GM19238 (cell line): ENCODE measurements around the gene MEF2C.

Experiments
- DNase-seq: peaks from one replicate; pipeline ENCODE4 v3.0.0; 2011; ENCODE audit warnings: low spot score; ENCODE audit not compliant: insufficient read length

Gene MEF2C

DNA sequence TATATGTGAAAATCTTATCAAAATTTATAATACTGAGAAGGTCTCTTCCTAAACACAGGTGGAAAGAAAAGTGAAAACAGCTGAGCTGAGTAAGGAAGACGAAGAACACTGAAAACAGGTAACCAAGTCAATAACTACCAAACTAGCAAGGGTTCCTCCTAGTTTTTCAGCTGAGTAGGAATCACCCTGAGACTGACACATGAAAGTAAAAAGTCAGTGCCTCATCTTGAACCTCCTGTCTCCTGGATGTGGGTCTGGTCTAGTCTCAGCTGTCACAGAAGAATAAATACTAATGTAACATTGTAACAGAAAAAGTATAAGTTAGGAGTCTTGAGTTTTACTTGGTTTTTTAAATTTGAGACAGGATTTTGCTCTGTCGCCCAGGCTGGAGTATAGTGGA is 121.0 kb downstream of the MEF2C start:
- DNase-seq, result no peak

DNA sequence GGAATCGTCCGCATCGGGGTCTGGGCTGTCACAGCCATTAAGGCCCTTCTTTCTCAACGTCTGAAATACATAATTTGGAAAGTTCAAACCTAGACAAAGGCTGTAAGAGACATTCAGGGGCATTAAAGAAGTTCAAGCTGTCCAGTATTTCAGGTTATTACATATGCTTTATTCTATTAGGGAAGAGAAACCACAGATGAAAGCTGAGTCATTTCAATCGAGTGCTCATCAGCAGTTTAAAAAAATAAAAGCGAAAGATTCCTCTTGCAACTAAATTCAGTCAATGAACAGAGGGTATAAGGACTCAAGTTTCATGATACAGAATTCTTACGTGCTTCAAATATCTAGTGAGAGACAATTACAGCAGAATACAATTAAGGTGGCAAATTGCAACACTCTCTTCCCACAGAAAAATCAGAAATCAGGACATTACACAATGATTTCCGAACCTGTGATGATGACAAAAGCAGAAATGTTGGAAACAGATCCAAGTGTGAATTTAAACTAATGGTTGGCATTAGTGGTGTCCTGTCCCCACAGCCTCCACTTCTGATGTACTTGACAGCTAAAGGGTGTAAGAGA is 121.6 kb downstream of the MEF2C start:
- no peak for DNase-seq

DNA sequence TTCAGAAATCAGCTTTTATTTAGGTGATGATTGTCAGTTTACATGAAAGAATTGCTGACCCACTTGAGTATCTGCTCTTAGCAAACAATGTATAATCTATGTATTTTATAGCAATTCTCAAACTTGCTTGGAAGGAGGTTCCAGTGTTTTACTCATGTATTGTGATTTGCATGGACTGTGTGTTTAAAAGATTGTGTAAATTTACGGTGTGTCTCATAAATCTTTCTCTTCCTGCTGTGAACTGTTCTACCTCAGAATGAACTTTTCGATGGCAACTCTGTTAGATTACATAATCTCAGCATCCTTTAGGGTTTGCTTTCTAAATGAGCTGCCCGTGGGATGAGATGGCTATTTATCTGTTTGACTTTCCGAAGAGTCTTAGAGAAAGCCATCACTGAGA is 122.5 kb downstream of the MEF2C start:
- no peak for DNase-seq

DNA sequence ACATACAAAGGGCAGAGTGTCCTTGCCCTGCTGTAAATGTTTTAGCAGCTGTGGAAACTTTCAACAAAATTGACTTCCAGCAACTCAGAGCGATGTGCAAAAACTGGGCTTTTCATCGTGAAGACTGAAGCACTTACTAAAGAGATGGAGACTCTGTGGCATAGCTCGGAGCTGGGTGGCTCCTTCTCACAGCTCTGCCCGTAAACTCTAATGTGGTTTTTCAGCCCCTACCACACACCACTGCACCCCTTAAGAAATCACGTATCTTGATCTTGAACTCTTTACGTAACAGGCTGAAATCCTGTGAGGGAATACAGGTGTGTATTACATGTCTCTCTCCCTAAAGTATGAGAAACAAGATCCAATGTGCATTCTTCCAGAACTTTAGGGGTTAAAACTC is 124.4 kb downstream of the MEF2C start:
- DNase-seq, result no peak

DNA sequence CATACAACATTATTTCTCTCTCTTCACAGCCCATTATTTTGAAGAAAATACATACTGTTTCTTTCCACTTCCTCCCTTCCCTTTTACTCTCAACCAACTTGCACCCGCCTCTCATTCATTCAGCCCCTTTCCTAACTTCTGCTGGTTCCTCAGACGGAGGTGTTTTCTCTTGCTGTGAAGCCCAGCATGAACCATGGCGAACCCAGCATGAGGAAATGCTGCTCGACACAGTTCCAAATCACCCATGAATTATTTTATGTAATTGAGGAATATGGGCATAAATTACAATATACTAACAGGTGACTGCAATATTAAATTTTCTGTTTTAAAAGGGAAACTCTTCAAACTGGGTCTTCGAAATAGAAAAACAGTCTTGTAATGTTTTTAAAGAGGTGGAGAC is 124.8 kb downstream of the MEF2C start:
- no peak for DNase-seq

DNA sequence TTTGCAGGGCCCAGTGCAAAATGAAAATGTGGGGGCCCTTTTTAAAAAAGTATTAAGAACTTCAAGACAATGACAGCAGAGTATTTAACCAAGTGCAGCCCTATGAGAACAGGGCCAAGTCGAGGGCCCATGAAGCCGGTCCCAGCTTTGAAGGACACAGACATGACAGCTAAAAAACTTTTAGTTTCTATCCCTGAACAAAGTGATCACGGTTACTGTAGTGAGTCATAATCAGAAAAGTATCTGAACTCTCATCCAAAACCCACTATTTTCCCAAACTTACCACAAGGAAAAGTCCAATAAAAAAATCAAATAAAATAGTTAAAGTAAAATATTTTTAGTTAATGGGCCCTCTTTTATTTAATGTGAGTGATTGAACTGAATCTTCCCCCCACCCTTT is 126.0 kb downstream of the MEF2C start:
- no peak for DNase-seq

DNA sequence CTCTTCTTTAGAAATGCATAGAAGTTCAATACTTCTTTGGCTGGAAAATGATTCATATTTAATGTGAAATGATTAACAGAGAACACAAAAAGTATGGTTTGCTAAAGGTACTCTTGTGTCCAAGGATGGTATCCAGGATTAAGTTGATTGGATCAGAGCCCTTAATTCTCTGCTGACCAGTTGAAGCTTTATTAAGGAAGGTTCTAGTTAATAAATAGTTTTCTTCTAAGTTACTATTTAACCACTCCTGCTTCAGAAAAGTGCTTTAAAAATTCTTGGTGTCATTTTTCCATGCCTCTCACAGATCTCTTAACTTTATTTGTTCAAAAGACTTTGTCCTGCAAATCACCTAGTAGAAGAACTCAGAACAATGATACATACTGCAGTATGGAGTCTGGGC is 134.3 kb downstream of the MEF2C start:
- no peak for DNase-seq

DNA sequence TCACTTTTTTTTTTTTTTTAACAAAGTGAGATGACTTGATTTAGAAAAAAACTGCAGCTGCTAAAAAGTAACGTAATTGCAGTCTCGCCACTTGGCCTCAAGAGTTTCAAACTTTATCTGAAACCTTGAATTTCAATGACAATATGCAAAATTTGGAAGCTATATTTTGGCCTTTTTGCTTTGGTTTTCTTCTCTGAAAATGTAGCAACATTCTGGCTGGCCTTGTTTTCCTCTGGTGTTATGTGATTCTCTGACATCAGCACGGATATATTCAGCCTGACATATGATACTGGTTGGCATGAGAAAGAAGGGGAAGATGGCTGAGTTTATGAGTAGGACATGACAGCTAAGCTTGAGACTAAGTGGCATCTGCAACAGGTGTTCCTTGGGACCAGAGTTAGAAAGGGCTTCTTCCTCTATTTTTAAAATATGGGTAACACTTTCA is 136.5 kb downstream of the MEF2C start:
- no peak for DNase-seq

DNA sequence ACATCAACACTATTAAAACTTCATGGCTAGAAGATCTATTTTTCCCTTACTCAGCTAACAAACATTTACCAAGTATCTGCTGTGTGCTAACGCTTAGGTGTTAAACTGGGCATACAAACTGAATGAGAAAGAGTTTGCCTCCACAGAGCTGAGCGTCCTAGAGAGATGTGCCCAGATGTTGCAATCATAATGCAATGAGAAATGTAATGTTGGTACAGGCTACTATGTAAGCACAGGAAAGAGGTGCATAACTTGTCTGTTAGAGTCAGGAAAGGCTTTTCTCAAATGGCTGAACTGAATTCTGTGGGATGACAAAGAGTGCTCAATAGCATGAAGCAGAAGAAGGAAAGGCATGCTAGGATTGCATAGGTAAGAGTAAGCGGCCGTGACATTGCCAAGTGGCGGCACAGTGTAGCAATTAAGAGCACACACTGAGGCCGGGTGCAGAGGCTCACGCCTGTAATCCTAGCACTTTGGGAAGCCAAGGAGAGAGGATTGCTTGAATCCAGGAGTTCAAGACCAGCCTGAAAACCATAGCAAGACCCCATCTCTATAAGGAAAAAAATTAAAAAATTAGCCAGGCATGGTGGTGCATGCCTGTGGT is 137.8 kb downstream of the MEF2C start:
- no peak for DNase-seq

DNA sequence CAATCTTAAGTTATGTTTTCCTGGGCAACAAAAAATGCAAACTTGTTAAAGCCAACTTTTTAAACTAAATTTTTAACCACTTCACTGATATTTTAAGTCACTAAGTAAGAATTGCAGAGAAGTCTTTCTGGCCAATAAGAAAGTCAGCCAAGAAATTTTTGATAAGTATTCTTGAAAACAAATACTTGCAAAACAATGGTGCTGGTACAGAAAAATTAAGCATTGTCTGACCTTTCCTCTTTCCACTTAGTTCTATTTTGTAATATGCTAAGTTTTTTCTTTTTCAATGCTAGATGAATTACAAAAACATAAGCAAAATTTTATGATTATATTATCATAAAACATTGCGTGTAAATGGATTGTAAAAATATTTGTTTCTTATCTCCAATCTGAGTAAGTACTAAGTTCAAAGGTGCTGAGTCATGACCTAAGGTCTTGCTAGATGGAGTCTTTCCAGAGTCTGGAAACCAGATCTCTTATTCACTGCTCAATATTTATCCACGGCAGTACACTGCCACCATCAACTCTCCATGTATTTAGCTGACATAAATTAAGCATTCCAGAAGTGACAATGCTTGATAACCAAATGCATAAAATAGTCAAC is 139.7 kb downstream of the MEF2C start:
- no peak for DNase-seq

DNA sequence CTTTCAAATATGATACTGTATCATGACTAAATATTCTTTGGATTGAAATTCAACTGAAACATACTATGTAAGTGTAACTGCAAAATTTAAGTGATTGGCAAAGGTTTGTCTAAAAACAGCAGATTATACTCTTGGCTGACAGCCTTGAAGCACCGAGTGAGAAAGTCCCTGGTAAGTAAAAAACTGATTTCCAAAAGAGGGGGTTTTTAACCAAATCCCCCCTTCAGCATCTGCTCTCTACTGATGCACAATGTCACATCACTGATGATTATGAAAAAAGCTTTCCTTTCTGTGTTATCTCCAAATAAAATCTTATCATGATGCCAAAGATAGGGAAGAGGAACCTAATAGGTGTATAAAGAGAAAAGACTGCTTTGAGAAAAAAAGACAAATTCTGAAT is 141.0 kb downstream of the MEF2C start:
- no peak for DNase-seq

DNA sequence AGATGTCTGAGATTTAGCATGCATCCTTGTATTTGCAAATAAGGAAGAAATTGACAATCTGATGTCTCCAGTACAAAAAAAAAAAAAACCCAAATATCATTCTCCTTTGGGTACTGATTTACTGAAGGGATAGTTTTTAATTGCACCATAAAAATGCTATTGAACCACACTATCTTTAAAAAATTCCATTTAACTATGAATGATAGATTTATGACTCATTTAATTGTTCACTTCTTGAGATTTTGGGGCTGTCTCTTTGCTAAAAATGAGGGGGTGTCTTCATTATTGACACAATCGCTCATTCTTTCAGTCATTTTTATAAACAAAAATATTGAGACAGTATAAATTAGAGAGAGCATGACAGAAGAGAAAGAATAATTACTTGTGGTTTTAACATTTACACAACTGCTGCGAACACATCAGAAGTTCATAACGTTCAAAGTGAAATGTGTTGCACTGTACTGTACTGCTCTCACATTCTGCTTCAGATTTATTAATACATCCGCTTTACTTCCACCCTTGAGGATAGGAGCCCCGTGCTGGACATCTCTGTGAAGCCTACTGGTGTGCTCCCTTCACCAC is 142.3 kb downstream of the MEF2C start:
- no peak for DNase-seq

DNA sequence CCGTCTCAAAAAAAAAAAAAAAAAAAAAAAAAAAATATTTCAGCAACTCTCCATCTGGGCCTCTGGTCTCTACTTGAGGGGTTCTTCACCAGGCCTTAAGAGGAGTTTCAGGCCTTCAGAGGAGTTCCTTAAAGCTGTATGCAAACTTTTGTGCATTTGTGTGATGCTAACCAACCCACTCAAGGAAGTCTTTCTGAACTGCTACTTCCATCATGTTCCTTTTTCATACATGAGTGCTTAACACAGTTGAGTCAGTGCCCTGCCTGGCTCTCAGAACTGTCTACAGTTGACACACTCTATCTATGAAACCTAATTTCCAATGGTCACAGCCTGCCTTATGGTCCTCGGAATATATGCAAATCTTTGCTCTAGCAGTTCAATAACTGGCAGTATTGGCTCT is 146.5 kb downstream of the MEF2C start:
- DNase-seq, result no peak

DNA sequence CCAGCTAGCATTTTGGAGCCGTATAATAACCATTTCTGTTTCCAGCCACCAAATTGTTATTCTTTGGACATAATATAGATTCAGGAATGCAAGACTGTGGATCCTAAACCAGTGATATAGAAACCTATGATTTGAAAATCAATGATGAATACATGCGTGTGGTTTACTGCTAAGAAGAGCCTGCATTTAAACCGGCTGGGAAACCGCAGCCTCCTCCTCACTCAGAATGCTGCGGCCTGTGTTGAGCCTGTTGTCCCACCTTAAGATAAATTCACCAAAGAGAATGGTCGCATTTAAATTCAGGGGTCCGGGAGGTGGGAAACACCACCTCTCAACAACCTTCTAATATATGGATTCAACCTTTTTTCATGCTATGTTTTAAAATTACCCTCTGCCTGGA is 148.0 kb downstream of the MEF2C start:
- no peak for DNase-seq

DNA sequence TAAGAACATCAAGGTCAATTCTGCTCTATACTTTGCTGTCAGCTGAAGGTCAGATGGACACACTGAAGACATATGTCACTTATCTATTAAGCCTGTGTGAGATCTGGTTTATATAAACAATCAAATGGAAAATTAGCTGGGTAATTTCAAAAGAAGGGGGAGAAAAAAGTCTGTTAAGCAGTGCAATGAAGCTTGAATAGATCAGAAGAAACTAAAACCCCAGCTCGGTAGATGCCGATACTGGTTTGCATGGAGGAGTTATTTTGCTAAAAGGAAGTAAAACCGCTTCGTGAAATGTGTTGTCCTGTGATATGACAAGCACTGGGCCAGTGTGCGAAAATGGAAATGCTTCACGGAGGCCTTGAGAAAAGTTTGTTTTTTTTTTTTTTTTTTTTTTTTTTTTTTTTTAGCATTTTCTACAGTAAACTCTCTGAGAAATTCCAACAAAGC is 148.8 kb downstream of the MEF2C start:
- DNase-seq, result no peak

DNA sequence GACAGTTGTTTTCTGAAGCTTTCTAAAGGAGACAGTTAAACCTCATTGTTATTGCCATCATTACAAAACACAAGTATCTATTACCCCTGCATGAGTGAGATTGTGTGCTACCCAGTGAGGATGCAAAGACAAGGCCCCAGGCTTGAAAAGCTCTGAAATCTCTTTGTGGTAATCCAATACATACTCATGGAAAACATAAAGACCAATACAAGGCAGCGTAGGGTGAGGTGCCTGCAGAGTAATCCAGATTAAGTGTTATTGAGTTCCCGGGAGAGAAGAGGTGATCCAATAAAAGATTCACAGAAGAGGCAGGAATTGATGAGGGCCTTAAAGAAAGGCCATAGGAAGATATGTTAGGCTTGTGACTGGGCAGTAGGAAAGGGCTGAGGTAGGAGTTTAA is 150.1 kb downstream of the MEF2C start:
- no peak for DNase-seq

DNA sequence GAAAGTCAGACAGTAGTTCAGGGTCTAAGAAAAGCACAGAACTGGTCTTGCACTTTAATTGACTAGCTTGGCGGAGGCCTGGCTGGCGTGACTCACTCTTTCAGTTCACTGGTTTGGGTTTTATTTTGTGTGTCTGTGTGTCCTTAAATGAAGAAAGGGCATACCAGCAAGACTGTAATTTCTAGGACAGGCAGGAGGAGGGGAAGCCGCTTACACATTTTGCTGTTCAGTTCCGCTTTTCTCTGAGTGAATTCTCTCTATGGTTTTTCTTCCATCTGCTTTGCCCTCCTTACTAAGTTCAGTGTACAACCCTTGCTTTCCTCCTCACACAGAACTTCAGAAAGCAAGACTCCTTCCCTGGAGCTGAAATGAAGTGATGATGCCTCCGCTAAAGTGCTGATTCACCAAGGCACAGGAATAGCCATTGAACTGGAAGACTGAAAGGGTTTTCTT is 150.8 kb downstream of the MEF2C start:
- no peak for DNase-seq

DNA sequence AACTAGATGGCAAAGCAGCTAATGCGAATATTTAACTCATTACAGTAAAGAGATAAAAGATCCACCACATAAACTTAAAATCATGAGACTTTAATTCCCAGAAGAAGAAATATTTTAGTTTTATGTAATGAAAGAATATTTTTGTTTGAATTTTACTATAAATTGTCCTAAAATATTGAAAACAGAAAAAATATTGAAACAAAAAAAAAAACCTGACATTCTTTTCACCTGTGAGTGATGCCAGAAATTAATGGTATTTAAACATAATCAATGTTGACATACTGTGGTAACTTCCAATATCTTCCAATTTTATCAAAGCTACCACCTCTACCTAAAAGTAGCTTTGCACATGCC is 153.2 kb downstream of the MEF2C start:
- DNase-seq, result no peak

DNA sequence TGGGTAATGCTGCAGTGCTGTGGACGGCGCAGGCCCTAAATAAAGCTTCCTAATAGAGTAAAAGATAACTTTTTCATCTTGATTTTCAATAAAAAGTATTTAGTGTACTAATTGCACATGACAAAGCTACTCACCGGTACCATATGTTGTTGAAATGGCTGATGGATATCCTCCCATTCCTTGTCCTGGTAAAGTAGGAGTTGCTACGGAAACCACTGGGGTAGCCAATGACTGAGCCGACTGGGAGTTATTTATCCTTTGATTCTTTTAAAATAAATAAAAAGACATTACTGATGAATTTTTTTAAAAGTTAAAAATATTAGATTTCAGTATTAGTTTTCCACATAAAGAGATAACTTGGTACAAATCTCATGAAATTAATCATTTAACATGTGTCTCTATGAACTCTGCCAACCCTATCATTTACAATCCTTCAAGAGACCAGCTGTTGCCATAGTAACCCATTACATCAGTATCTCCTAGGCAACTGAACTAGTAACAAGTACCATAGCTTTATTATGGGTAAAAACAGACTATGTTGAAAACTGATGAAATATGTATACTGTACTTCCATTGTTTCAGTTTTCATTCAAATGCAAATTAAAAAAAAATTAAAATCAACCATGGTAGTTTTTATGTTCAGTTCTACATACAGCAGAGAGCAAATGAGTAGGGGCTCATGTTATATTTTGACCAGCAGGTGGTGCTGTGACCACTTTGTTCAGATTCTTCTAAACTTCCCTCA is 153.7 kb downstream of the MEF2C start:
- no peak for DNase-seq

DNA sequence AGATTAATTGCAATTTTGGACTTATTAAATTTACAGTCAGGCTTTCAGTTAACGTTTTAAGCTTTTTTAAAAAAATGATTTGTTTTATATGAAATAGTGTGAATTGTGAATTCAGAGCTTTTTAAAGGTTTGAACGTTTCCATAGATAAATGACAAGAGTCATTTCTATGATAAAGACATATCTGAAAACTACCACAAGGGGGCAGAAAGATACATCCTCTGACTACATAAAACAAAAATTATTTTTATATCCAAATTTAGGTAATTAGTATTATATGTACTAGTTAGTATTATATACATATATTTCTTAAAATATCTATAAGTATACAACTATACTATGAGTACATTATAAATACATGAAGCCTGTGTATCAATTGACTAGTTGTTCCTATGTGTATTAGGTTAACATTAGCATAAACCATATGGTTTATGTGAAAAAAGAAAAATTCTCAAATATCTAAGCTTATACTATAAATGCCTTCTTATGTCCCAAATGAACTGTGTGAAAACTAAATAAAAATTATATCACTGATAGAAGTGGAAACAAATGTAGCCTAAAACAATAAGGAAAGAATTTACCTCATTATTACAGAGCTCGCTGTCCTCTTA is 155.2 kb downstream of the MEF2C start:
- no peak for DNase-seq

DNA sequence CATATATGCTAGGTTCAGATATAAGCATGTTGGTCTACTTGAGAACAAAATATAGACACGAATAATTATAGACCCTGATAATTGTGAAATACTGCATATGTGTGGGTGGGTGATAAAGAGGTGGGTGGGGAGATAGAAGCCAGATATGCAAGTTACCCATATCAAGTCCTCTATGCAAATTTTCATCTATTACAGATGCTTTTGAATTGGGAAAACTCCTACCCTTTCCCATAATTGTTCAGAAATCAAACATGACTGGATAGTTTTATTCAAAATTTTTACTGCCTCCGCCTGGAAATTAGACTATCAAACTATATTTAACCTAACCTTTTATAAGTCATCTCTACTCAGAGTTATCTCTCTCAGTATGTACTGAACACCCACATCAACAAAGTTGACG is 157.5 kb downstream of the MEF2C start:
- DNase-seq, result no peak

DNA sequence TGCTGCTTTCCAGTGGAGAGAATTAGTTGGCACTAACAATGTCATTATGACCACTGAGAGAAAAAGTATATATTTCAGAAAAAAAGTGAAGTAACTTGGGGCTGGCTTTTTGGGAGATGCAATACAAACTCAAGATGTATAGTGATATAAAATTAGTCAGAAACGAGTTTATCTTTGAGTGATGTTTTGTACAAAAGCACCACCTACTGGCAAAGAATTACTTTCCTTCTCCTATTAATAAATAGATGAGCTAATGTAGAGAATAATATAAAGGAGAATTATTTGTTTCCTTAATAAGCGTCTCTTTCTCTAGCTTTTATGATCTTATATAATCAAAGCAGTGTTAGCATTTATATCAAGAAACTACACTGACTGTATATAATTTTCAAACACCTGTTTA is 158.8 kb downstream of the MEF2C start:
- no peak for DNase-seq
